ENCODE measurements around the gene RC3H2.
"Not testable (repeated sequence)": the region's sequence is repeated elsewhere in the genome, so short reads cannot be mapped to it uniquely, and the experiment has no call there.

Gene RC3H2

GRCh38 chr9:122844137-122844536 is 61.0 kb downstream of the RC3H2 start:
- no peak for FAIRE-seq

GRCh38 chr9:122841501-122841900 is 63.7 kb downstream of the RC3H2 start:
- no peak for FAIRE-seq

- not testable (repeated sequence) for FAIRE-seq
These were observed 66.7 kb downstream of the RC3H2 start for GRCh38 chr9:122838441-122838840.

GRCh38 chr9:122837266-122837850 is 67.8 kb downstream of the RC3H2 start:
- FAIRE-seq: no peak

GRCh38 chr9:122835313-122835731 is 69.8 kb downstream of the RC3H2 start:
- no peak for FAIRE-seq

GRCh38 chr9:122832194-122832593 is 73.0 kb downstream of the RC3H2 start:
- FAIRE-seq: no peak

GRCh38 chr9:122828965-122829284 is 76.2 kb downstream of the RC3H2 start:
- not testable (repeated sequence) for FAIRE-seq

- no peak for FAIRE-seq
These were observed 77.4 kb downstream of the RC3H2 start for GRCh38 chr9:122827761-122828093.

- FAIRE-seq: no peak
These were observed 82.2 kb downstream of the RC3H2 start for GRCh38 chr9:122822938-122823337.

- FAIRE-seq: no peak
These were observed 83.1 kb downstream of the RC3H2 start for GRCh38 chr9:122822056-122822455.

GRCh38 chr9:122821278-122821943 is 83.7 kb downstream of the RC3H2 start:
- FAIRE-seq: no peak

GRCh38 chr9:122820490-122820845 is 84.7 kb downstream of the RC3H2 start:
- no peak for FAIRE-seq

GRCh38 chr9:122819791-122820489 is 85.2 kb downstream of the RC3H2 start:
- no peak for FAIRE-seq

- no peak for FAIRE-seq
These were observed 85.8 kb downstream of the RC3H2 start for GRCh38 chr9:122819326-122819725.

GRCh38 chr9:122816163-122816867 is 88.8 kb downstream of the RC3H2 start:
- no peak for FAIRE-seq

GRCh38 chr9:122815544-122815943 is 89.6 kb downstream of the RC3H2 start:
- no peak for FAIRE-seq

- FAIRE-seq: no peak
These were observed 90.6 kb downstream of the RC3H2 start for GRCh38 chr9:122814545-122814944.

GRCh38 chr9:122812736-122813135 is 92.4 kb downstream of the RC3H2 start:
- no peak for FAIRE-seq

- FAIRE-seq: peak; percentile 97
These were observed 94.7 kb downstream of the RC3H2 start for GRCh38 chr9:122810306-122810946.

- not testable (repeated sequence) for FAIRE-seq
These were observed 95.9 kb downstream of the RC3H2 start for GRCh38 chr9:122809261-122809660.

- no peak for FAIRE-seq
These were observed 97.0 kb downstream of the RC3H2 start for GRCh38 chr9:122808141-122808540.

GRCh38 chr9:122807271-122807900 is 97.8 kb downstream of the RC3H2 start:
- FAIRE-seq: no peak

GRCh38 chr9:122806661-122807060 is 98.5 kb downstream of the RC3H2 start:
- FAIRE-seq: no peak

Measured in A204.1 (cell line).